Ascending aorta (tissue), 2 donors: ENCODE data around the gene COL20A1. TPM values are rescaled to one million over a fixed set of nuclear protein-coding genes. Genes with fewer than 3 reads are reported as not detected.

Experiments used
- DNase-seq, 2 donors: peaks; one replicate each; pipeline ENCODE4 v3.0.0-alpha.2; 2019; ENCODE audit warnings: low spot score in 2 of 2
- H3K27ac ChIP-seq, 2 donors: fragments of 200-600 bp; sonication (generic); one replicate each; pipeline ENCODE4 v1.5.1; 2016 to 2017; ENCODE audit warnings: mild to moderate bottlenecking in 1 of 2
- H3K27me3 ChIP-seq: fragments of 200-600 bp; sonication (generic); one replicate; pipeline ENCODE4 v1.5.1; 2017
- H3K36me3 ChIP-seq, 2 donors: fragments of 200-600 bp; sonication (generic); one replicate each; pipeline ENCODE4 v1.5.1; 2016
- H3K4me1 ChIP-seq, 2 donors: fragments of 200-600 bp; sonication (generic); one replicate each; pipeline ENCODE4 v1.5.1; 2016 to 2017; ENCODE audit warnings: mild to moderate bottlenecking in 1 of 2
- H3K4me3 ChIP-seq, 2 donors: fragments of 200-600 bp; sonication (generic); one replicate each; pipeline ENCODE4 v1.5.1; 2016 to 2017; ENCODE audit warnings: mild to moderate bottlenecking in 1 of 2
- H3K9me3 ChIP-seq, 2 donors: fragments of 200-600 bp; sonication (generic); one replicate each; pipeline ENCODE4 v1.5.1; 2016
- CTCF ChIP-seq, 3 experiments: fragments of 200-600 bp in 2 of 3; fragments of 450-650 bp in 1 of 3; sonication (generic) in 2 of 3; IDR thresholded peaks; one replicate each; pipeline ENCODE4 v1.5.1; 2016 to 2019; ENCODE audit warnings: antibody characterized with exemption in 3 of 3, mild to moderate bottlenecking in 1 of 3, moderate library complexity in 1 of 3
- intact Hi-C: fragments of 100-400 bp; cut with DNase I; formaldehyde crosslinking; loops from one replicate; pipeline ENCODE4 v1.15.1; 2023
- total RNA-seq: library from RNA; depleted of rRNA; stranded (reverse); fragments of >200 nt; gene quantifications from one replicate; pipeline ENCODE4 v1.1.0, GENCODE V29; 2016

COL20A1 gene
- total RNA-seq, 1 donor from 2014 or later: not detected

GRCh38 chr20:63359164-63359934 is 66.4 kb downstream of the COL20A1 start:
- Histone ChIP-seq H3K36me3 (no peaks in the 10 kb centered on the region), H3K27ac (no peak overlapping the region), H3K4me3 (no peak overlapping the region), H3K27me3 (peaks cover 14% of the 10 kb centered on the region), H3K9me3 (no peaks in the 10 kb centered on the region), H3K4me1 (no peaks in the 10 kb centered on the region)
- no peak for TF ChIP-seq CTCF (IDR thresholded peaks at IDR 0.05)
- intact Hi-C loops: no loop called here
- no peak for DNase-seq

- intact Hi-C loops: no loop called here
- Histone ChIP-seq H3K27me3 (peaks cover 14% of the 10 kb centered on the region), H3K9me3 (no peaks in the 10 kb centered on the region), H3K27ac (no peak overlapping the region), H3K36me3 (no peaks in the 10 kb centered on the region), H3K4me1 (no peaks in the 10 kb centered on the region), H3K4me3 (no peak overlapping the region)
- TF ChIP-seq CTCF (IDR thresholded peaks at IDR 0.05): no peak
- no peak for DNase-seq
Measured at GRCh38 chr20:63359937-63360849, 67.2 kb downstream of the COL20A1 start.

- intact Hi-C loops: no loop called here
- no peak within 1 kb of the TSS for H3K27ac ChIP-seq
- TF ChIP-seq CTCF (IDR thresholded peaks at IDR 0.05): no peak
Measured at GRCh38 chr20:63360850-63361518, 68.0 kb downstream of the COL20A1 start, which contains the start of gene CHRNA4. TSS of gene CHRNA4 (minus strand) at chr20:63361349. CDS start at chr20:63361165, 184 bp downstream.

GRCh38 chr20:63361519-63362435 is 68.8 kb downstream of the COL20A1 start:
- no peaks in the 10 kb centered on the region for H3K9me3 ChIP-seq
- H3K27me3 ChIP-seq: peaks cover 14% of the 10 kb centered on the region
- no peaks in the 10 kb centered on the region for H3K36me3 ChIP-seq
- H3K27ac ChIP-seq: no peak overlapping the region
- DNase-seq: no peak
- no peak for TF ChIP-seq CTCF (IDR thresholded peaks at IDR 0.05)
- intact Hi-C loops: no loop called here
- H3K4me1 ChIP-seq: no peaks in the 10 kb centered on the region
- no peak overlapping the region for H3K4me3 ChIP-seq

More at GRCh38 chr20:63360850-63361518, 68.0 kb downstream of the COL20A1 start, which contains the start of gene CHRNA4:
- H3K4me3 ChIP-seq: no peak within 1 kb of the TSS
- no peaks in the 10 kb centered on the region for H3K4me1 ChIP-seq
- no peaks in the 10 kb centered on the region for H3K9me3 ChIP-seq
- no peak for DNase-seq
- no peaks in the 10 kb centered on the region for H3K36me3 ChIP-seq
- peaks cover 14% of the 10 kb centered on the region for H3K27me3 ChIP-seq
